Adipocyte (in vitro differentiated cells): ENCODE data around the gene SIX5.
"Not testable (repeated sequence)": the region's sequence is repeated elsewhere in the genome, so short reads cannot be mapped to it uniquely, and the experiment has no call there.

Source experiments
- DNase-seq: peaks from one replicate; pipeline ENCODE4 v3.0.0-alpha.2; 2015; ENCODE audit warnings: low read depth
- H3K27me3 ChIP-seq: replicated peaks from 2 replicates; pipeline ENCODE4 v1.7.0; 2013; ENCODE audit warnings: mild to moderate bottlenecking, low read length, moderate library complexity; ENCODE audit not compliant: control insufficient read depth, insufficient read depth
- H3K36me3 ChIP-seq: 2 replicates; pipeline ENCODE4 v1.7.0; 2013; ENCODE audit warnings: low read length, mild to moderate bottlenecking, moderate library complexity; ENCODE audit not compliant: control insufficient read depth, insufficient read depth, severe bottlenecking
- H3K4me1 ChIP-seq: 2 replicates; pipeline ENCODE4 v1.7.0; 2013; ENCODE audit warnings: mild to moderate bottlenecking, low read length, moderate library complexity; ENCODE audit not compliant: control insufficient read depth, insufficient read depth
- H3K4me3 ChIP-seq: 2 replicates; pipeline ENCODE4 v1.7.0; 2013; ENCODE audit warnings: mild to moderate bottlenecking, low read length, moderate library complexity
- H3K9ac ChIP-seq: 2 replicates; pipeline ENCODE4 v1.7.0; 2013; ENCODE audit warnings: mild to moderate bottlenecking, low read length, moderate library complexity
- H3K9me3 ChIP-seq: 2 replicates; pipeline ENCODE4 v1.7.0; 2013; ENCODE audit warnings: mild to moderate bottlenecking, low read length, moderate library complexity; ENCODE audit not compliant: control insufficient read depth

The SIX5 gene

GRCh38 chr19:45764475-45764874 is 4.6 kb downstream of the SIX5 start:
- Histone ChIP-seq H3K9ac (peak overlapping the region; percentile 24), H3K36me3 (no peaks in the 10 kb centered on the region), H3K9me3 (no peaks in the 10 kb centered on the region), H3K4me1 (peaks cover 23% of the 10 kb centered on the region), H3K4me3 (no peak overlapping the region), H3K27me3 (no peaks in the 10 kb centered on the region)
- DNase-seq, result no peak

GRCh38 chr19:45763691-45764294 is 5.3 kb downstream of the SIX5 start:
- peak overlapping the region; percentile 24 for H3K9ac ChIP-seq
- no peak overlapping the region for H3K4me3 ChIP-seq
- no peak for DNase-seq
- H3K4me1 ChIP-seq, result peaks cover 23% of the 10 kb centered on the region
- H3K36me3 ChIP-seq, result no peaks in the 10 kb centered on the region
- H3K9me3 ChIP-seq, result no peaks in the 10 kb centered on the region
- H3K27me3 ChIP-seq, result peaks cover 4% of the 10 kb centered on the region

- Histone ChIP-seq H3K4me1 (peaks cover 23% of the 10 kb centered on the region), H3K4me3 (no peak overlapping the region), H3K9me3 (no peaks in the 10 kb centered on the region), H3K36me3 (no peaks in the 10 kb centered on the region), H3K9ac (no peak overlapping the region), H3K27me3 (peaks cover 5% of the 10 kb centered on the region)
- DNase-seq, result no peak
These were observed 6.0 kb downstream of the SIX5 start for GRCh38 chr19:45762870-45763631.

- peaks cover 18% of the 10 kb centered on the region for H3K4me1 ChIP-seq
- H3K9me3 ChIP-seq, result no peaks in the 10 kb centered on the region
- DNase-seq, result no peak
- no peaks in the 10 kb centered on the region for H3K36me3 ChIP-seq
- H3K4me3 ChIP-seq, result no peak overlapping the region
- H3K9ac ChIP-seq, result no peak overlapping the region
- peaks cover 5% of the 10 kb centered on the region for H3K27me3 ChIP-seq
These were observed 7.3 kb downstream of the SIX5 start for GRCh38 chr19:45761714-45762113.

DNA sequence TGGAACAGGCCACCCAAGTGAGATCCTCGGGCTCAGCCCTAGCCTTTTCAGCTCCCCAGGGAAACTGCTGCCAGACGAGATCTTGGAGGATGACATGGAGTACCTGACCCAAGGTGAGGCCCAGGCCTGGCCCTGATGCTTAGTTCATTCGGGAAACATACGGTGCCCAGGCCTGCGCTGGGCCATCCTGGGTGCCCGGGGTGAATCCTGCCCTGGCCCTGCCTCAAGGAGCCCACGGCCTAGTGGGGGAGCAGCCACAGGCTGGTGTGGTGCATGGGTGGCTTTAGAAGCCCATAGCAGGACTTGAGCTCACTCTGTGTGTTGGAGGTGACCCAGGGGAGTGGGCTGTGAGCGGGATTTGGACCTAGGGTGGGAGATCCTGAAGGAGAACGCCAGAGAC is 10.1 kb downstream of the SIX5 start:
- no peak overlapping the region for H3K4me3 ChIP-seq
- H3K4me1 ChIP-seq, result peaks cover 2% of the 10 kb centered on the region
- H3K27me3 ChIP-seq, result peaks cover 5% of the 10 kb centered on the region
- no peak for DNase-seq
- H3K9me3 ChIP-seq, result no peaks in the 10 kb centered on the region
- H3K9ac ChIP-seq, result no peak overlapping the region
- no peaks in the 10 kb centered on the region for H3K36me3 ChIP-seq

DNA sequence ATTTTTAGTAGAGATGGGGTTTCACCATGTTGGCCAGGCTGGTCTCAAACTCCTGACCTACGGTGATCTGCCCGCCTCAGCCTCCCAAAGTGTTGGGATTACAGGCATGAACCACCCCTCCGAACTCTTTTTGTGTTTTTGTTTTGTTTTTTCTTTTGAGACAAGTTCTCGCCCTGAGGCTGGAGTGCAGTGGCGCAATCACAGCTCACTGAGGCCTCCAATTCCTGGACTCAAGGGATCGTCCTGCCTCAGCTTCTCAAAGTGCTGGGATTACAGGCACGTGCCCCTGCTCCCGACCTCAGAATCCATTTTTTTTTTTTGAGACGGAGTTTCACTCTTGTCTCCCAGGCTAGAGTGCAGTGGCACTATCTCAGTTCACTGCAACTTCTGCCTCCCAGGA is 11.4 kb downstream of the SIX5 start:
- Histone ChIP-seq H3K27me3 (peaks cover 5% of the 10 kb centered on the region), H3K4me1 (no peaks in the 10 kb centered on the region), H3K4me3 (no peak overlapping the region), H3K36me3 (no peaks in the 10 kb centered on the region), H3K9me3 (no peaks in the 10 kb centered on the region), H3K9ac (no peak overlapping the region)
- peak; percentile 69 for DNase-seq

- DNase-seq, result no peak
- Histone ChIP-seq H3K9ac (no peak overlapping the region), H3K27me3 (peaks cover 5% of the 10 kb centered on the region), H3K9me3 (no peaks in the 10 kb centered on the region), H3K4me3 (no peak overlapping the region), H3K4me1 (no peaks in the 10 kb centered on the region), H3K36me3 (no peaks in the 10 kb centered on the region)
These were observed 14.7 kb downstream of the SIX5 start for GRCh38 chr19:45754323-45754722.

DNA sequence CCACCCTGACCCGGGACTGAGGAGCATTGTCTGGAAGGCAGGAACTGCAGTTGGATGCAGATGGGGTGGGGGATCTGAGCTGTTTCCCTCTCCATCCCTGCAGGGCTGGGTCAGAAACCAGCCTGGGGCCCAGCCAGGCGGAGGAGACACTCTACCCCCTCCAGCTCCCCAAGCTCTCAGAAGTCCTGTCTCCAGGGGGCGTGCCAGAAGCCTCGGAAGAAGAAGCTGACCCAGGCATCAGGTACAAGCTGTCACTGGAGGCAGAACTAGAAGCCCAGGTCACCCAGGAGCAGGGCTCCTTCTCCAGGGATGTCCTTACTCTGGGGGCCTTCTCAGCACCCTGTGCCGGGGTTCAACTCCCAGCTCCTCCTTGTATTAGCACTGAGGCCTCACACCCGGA is 15.5 kb downstream of the SIX5 start:
- Histone ChIP-seq H3K4me1 (no peaks in the 10 kb centered on the region), H3K9ac (no peak overlapping the region), H3K27me3 (no peaks in the 10 kb centered on the region), H3K4me3 (no peak overlapping the region), H3K36me3 (no peaks in the 10 kb centered on the region), H3K9me3 (no peaks in the 10 kb centered on the region)
- DNase-seq, result peak; percentile 16

DNA sequence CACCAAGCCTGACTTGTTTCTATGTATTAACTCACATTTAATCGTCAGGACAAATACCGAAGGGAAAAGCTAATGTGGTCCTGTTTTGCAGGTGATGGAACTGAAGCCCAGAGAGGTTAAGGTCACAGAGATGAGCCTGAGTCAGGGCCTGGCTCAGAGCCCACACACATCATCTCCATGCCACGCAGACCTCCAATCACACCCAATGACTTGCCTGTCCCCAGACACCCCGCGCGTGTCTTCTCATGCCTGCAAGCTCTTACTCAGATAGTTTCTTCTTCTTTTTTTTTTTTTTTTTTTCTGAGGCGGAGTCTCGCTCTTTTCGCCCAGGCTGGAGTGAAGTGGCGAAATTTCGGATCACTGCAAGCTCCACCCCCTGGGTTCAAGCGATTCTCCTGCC is 16.4 kb downstream of the SIX5 start:
- no peak overlapping the region for H3K4me3 ChIP-seq
- no peak for DNase-seq
- no peaks in the 10 kb centered on the region for H3K27me3 ChIP-seq
- H3K36me3 ChIP-seq, result no peaks in the 10 kb centered on the region
- no peaks in the 10 kb centered on the region for H3K9me3 ChIP-seq
- no peaks in the 10 kb centered on the region for H3K4me1 ChIP-seq
- no peak overlapping the region for H3K9ac ChIP-seq

DNA sequence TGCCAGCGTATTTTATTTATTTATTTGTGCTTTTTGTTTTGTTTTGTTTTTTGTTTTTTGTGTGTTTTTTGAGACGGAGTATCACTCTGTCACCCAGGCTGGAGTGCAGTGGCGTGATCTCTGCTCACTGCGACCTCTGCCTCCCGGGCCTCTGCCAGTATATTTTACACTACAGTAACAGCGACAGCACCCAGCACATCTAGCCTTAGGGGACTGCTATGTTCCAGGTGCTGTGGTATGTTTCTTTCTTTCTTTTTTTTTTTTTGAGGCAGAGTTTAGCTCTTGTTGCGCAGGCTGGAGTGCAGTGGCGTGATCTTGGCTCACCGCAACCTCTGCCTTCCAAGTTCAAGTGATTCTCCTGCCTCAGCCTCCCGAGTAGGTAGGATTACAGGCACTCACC is 17.6 kb downstream of the SIX5 start:
- not testable (repeated sequence) for H3K27me3 ChIP-seq, H3K9ac ChIP-seq, H3K36me3 ChIP-seq, H3K4me1 ChIP-seq, H3K9me3 ChIP-seq, DNase-seq, H3K4me3 ChIP-seq

GRCh38 chr19:45747513-45747912 is 21.5 kb downstream of the SIX5 start:
- H3K36me3 ChIP-seq, result no peaks in the 10 kb centered on the region
- no peak overlapping the region for H3K4me3 ChIP-seq
- H3K4me1 ChIP-seq, result peaks cover 4% of the 10 kb centered on the region
- DNase-seq, result no peak
- no peak overlapping the region for H3K9ac ChIP-seq
- no peaks in the 10 kb centered on the region for H3K9me3 ChIP-seq
- H3K27me3 ChIP-seq, result no peaks in the 10 kb centered on the region

DNA sequence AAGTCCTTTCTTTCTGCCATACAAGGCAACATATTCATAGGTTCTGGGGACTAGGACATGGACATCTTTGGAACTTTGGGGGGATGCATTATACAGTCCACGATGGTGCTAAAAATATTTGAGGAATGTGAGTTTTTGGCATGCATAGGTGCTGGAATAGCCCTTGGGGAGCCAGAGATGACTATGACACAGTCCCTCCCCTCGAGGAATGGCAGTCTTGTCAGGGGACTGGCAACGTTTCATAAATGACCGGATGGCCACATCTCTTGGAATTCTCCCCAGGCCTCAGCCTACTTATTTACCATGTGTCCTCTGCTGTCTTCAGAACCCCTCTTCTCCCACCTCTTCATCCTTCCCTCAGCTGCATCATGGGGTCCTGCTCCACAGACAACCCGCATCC is 22.2 kb downstream of the SIX5 start:
- no peaks in the 10 kb centered on the region for H3K9me3 ChIP-seq
- H3K4me1 ChIP-seq, result peaks cover 4% of the 10 kb centered on the region
- no peak overlapping the region for H3K9ac ChIP-seq
- no peaks in the 10 kb centered on the region for H3K27me3 ChIP-seq
- H3K4me3 ChIP-seq, result no peak overlapping the region
- DNase-seq, result no peak
- no peaks in the 10 kb centered on the region for H3K36me3 ChIP-seq
